GM18526 (cell line): ENCODE data around the gene NDRG2.

ENCODE experiments used
- POLR2A ChIP-seq: IDR thresholded peaks from 3 replicates; pipeline ENCODE4 v1.6.1; 2011; ENCODE audit not compliant: insufficient read length; ENCODE audit errors: extremely low read depth

The NDRG2 gene

DNA sequence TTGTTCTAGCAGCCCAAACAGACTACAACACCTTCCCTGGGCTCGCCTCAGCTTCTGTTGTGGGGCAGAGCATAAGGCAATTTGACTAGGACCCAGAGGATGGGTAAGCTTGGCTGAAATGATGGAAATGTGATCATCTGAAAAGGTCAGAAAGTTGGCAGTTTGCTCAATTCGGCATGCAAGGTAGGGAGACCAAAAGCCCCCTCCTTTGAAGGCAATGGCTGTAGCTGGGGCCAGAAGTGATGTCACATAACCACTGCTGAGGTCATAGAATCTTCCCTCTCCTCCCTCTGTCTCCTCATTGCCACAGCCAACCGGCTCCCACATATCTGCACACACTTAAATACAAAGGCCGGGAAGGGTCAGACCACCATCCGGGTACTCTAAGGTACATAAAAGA is 5.1 kb upstream of the NDRG2 start, which contains the start of gene TPPP2:
Gene TPPP2, plus strand, starts transcription at position 301 of the 400 bp plus-strand sequence. CDS start 365 bp downstream, outside the sequence.
- TF ChIP-seq POLR2A, result no peak

DNA sequence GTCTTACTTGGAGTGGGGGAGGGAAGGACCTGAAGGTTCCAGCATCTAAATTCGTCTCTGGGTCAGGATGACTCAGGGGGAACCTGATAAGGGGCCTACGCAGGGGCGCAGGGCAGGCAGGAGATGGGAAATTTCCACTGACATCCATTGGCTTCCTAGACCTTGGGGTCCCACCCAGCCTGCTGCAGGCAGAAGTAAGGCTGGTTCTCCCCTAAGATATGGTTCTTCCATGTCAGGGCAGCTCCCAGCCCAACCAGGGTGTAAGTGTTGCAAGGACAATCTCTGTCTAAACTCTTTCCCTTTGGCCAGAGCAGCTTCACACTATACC is 2.1 kb upstream of the NDRG2 start:
- no peak for TF ChIP-seq POLR2A

DNA sequence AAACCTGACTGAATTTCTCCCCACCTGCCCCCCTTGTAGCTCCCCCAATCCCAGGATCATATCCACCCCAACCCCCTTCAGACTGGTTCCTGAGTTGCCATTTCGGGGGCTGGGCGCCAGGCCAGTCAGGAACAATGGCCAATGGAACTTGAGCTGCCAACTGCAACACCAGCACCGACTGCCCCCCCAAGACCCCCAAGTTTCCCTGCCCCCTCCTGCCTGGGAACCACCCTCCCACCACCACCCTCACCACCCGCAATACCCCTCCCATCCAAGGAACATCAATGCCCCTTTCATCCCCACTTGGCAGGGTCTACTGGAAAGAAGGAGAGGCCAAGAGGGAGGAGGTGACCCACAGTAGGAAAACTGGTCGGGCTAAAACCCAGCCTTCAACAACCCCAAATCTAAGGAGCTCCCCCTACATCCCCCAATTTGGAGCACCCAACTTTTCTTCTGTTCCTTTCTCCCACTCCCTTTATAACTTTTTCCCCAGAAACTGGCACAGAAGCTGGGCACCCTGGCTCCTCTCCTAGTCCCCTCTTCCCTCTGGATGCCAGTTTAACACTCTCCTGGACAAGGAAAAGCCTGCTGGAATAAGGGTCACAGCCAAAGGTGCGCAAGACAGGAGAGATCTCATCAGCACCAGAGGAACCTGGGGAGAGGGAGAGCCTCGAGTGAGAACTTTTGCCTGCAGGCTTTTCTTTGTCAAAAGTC is 1.6 kb upstream of the NDRG2 start:
- no peak for TF ChIP-seq POLR2A

DNA sequence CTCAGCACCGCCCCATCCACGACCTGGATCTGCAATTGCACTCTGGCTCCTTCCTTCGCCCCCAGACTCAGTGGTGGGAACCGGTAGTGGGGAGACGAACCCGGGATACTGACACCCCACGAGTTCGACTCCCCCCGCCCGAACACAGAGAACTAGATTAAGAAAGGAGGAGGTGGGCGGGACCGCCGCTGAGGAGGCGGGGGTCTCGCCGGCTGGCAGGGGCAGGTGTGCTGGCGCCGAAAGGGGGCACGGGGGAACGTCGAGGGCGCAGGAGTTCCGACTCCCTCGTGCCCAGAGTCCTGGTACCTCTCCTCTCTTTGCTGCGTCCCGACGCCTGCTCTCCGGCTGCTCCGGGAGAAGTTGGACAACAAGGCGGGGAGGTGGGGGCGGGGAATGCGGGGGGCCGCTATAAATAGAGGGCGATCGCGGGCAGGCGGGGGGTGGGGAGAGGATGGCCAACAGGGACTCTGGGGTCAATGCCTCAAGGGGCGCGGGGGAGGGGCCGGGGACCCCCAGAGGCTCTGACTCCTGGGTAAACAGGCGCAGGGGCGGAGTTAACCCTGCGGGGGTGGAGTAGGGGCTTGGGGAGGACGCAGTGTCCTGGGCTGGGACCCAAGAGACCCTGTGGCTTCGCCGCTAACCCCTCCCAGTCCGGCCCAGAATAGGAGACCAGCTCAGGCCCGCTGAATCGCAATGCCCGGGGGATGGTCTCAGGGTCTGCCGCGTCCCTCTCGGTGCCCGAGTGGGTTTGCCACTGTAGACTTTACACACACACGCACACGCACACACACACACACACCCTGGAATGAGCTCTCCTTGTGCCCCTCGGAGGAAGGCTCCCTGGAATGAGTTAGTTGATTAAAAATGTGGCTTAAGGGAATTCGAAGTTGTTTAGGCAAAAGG is 761 bp upstream of the NDRG2 start:
- TF ChIP-seq POLR2A, result no peak

DNA sequence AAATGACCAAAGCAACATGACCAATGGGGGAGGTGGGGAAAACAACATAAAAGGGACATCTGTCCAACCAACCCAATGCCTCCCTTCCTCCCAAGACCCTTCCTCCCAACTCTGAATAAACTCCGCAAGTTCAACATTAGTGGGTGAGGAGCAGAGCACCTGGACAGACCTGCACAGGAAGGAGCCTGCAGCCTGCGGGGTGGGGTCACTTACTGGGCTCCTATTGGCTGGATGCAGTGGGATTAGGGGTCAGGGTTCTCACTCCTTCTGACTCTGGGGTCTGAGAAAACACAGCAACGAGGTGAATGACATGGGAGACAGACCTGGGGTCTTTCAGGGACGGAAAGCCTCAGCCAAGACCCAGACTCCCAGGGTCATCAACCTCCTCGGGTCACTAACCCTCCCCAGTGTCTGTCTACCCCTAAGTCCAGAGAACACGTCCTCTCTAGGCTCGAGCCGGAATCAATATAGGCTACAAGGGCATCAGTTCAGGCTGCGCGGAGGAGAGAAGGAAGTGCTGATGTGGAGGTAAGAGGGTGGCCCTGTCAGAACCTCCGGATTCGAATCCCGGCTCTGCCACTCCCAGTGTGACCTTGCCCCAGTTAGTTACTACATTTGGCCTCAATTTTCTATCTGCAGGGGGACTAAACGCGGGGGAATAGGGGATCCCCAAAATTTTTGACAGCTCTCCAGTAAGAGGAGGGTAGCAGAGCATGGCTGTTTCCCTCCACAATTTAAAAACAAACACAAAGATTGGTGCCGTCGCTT is 860 bp downstream of the NDRG2 start:
- no peak for TF ChIP-seq POLR2A

DNA sequence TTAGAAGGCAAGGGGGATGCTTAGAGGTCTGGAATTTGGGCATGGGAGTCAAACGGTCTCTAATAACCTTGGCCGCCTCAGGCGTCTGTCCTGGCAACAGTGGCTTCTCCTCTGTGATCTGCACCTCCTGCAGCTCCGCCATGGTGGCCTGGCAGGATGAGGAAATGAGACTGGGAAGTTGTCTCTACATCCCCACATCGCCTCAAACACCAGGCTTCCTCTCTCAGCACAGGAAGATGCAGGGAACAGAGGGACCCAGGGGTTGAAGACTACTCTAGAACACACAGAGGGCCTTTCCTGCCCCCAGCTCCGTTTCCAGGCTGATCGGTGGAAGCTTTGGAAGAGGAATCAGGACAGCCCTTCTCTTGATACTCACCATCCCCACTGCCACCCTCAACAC is 1.7 kb downstream of the NDRG2 start:
- TF ChIP-seq POLR2A, result no peak

DNA sequence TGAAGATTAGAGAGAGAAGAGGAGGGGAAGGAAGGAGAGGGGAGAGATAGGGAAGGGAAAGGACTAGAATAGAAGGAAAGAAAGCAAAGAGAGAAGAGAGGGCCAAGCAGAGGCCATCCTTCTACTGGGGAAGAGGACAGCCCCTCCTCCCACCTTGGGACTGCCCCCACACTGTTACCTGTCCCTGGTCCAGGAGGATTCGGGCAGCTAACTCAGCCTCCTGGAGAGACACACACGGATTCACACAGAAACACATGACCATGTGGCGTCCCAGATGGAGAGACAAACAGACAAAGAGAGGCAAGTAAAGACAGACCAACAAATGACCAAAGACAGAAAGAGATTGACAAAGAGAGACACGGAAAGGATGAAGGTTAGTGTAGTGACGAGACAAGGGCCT is 2.2 kb downstream of the NDRG2 start:
- no peak for TF ChIP-seq POLR2A

DNA sequence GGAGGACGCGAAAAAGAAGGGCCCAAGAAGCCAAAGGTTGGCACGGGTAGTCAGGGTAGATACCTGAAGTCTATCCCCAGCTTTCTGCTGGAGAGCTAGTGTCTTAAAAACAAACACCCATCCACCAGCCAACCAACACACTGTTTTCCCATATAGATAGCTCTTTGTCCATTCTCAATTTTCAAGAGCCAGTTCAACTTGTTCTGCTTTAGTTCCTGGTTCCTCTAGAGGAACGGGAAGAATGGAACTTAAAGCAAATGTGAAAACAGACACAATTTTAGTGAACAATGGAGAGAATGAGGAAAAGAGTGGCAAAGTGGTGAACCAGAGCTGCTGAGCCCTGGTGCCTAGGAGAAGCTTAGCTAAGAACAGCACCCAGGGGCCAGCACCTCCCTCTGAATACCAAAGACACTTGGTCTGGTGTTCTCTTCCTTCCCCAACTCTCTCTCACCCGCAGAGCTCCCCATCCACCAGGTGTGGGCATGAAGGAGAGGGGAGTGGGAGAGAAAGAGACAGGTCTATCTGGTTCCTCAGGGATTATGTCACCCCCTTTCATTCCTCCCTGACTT is 3.8 kb downstream of the NDRG2 start:
- no peak for TF ChIP-seq POLR2A

DNA sequence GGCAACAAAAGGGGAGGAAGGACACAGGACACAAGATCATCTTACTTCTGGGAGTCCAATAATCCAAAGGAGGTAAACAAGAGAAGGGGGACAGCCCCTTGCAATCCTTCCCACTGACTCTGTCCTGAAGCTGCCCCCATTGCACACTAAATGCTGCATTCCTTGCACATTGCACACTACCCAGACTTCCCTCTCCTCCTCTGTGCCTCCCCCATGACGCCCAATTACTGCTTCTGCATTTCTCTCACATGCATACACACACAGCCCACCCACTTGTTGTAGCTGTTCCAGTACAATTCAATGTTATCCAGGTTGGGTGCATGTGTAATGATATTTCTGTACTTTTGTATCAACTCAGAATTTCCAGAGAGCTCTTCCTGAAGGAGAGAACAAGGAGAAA is 5.5 kb downstream of the NDRG2 start:
- TF ChIP-seq POLR2A, result no peak

DNA sequence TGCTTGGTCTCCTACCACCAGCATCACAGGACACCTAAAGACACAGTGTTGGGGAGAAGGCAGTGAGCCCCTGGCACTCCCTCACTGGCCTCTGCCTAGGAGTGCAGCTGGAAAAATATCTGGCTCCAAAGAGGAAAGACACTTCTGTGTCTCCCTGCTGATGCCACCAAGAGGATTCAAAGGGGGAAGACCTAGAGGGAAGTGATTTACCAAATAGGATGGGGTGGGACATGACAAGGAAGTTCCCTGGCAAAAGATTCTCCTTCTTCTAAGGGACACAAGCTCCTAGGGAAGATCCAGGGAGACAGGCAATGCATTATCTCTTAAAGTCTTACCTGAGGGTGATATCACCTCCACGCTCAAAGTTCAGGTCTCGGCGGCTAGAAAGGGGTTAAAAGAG is 6.1 kb downstream of the NDRG2 start:
- no peak for TF ChIP-seq POLR2A

DNA sequence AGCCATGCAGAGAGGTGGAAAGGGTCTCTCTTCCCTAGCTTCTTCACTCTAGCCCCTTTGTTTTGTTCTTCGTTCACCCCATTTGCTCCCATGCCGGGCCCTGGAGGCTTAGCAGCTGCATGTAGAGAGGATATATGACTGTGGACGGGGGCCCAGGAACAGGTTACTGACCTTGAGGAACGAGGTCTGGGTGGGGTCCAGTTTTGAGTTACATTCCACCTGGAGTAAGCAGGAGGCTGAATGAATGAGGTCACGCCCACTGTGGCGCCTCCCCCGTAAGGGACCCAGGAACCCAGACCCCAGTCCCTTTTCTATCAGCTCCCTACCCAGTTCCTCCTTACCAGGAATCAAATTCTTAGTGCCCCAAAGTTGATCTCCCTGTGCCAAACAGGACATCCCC is 6.6 kb downstream of the NDRG2 start:
- no peak for TF ChIP-seq POLR2A

DNA sequence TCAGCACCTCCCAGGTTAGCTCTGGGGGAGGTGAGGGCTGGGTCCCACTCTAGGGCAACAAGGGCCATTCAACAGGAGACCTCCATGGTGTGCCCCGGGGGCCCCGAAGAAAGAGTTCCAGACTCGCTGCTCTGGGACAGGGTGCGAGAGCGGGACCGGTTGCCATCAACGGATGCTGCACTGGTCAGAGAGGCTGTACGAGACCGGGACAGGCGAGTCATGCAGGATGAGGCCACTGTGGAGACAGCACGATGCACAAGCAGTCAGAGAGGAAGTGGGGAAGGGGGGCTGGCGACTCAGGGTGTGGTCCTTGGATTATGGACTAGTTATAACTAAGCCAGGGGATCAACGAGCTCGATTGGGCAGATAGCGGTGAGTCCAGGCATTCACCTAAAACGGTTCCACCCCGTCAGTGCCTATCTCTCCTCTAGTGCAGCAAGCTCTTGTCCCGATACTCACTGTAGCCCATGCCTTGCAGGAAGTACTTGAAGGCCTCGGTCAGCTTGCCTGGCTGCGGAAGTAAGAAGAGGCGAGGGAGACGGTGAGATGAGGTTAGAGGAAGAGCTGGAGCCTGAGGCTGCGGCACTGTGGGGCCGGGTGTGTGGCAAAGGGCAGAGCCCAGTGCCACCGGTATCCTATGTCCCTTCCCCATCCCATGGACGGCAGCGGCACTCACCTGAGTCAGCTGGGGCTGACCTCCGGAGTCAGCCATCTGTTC is 7.2 kb downstream of the NDRG2 start:
- no peak for TF ChIP-seq POLR2A

DNA sequence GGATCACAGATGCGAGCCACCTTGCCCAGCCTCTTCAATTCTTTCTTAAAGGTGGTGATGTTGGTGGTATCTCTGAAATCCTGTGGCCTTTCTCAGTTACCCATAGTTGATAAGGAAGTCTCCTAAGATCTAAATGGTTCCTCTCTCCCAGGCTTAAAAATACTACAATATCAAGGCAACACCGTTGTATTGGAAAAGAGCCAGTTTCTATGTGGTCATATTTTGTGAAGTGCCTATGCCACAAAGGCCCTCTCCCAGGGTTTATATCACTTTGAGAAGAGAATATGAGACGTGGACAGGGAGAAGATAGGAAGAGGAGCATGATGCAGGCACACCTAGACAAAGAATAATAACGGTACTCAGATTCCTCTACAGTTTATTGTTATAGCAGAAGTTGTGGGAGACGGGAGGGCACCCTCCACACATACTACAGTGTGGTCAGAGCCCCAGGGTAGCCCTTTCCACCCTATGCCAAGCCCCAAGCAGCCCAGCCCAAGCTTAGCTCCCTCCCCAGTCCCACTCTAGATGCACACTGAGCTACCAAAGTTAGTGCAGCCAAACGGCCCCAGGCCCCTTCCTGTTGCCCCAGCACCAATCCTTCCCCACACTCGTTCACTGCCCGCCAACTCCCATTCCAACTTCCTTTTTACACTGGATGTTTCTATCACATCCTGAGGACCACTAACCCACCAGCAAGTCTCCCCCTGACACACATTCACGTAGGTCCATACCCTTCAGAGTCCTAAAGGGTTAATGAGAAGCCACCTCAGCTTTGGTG is 8.3 kb downstream of the NDRG2 start:
- TF ChIP-seq POLR2A, result no peak

DNA sequence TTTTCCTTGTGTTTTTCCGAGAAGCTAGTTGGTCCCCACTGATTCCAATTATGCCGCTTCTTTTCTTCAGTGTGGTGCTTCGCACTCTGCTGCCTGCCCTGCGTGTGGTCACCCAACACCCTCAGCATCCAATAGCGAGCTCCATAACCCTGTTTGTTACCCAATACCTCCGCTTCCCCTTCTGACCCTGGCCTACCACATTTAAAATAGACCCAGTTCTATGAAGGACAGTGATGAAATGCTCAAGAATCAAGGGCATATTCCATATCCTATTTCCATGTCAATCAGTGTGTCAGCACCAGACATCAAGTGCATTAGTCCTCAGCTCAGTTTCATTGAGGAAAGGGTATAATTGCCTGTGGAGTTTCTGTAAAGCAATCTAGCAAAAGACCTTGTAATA is 9.5 kb downstream of the NDRG2 start:
- no peak for TF ChIP-seq POLR2A
